Retinal pigment epithelial cell (primary cell): ENCODE measurements around the gene PANK2.
"Not testable (repeated sequence)": the region's sequence is repeated elsewhere in the genome, so short reads cannot be mapped to it uniquely, and the experiment has no call there.

Experiments used
- DNase-seq: peaks from one replicate; pipeline ENCODE4 v3.0.0-alpha.2; 2010; ENCODE audit warnings: low read depth
- H3K4me3 ChIP-seq: 2 replicates; pipeline ENCODE4 v1.5.1; 2011; ENCODE audit warnings: mild to moderate bottlenecking, low read length, control low read depth, moderate library complexity
- TF ChIP-seq, protein P1 (sequence below): conservative IDR thresholded peaks from 2 replicates; pipeline ENCODE4 v1.5.1; 2011; ENCODE audit warnings: low read depth, low read length, control low read depth, inconsistent platforms

Gene PANK2

DNA sequence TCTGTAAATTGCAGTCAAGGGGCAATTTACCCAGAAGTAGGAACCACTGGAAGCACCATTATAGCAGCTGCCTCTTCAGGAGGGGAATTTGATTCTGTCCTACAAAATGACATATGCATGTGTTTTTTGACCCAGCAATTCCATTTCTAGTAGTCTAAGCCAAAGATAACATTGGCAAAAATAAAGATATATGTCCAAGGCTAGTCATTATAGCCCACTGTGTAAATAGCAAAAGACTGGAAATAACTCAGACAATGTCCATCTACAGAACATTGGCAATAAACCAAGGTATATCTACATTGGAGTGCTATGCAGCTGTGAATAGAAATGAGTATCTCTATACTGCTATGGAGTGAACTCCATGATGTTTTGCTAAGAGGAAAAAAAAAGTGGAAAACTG is 12.5 kb upstream of the PANK2 start:
- DNase-seq = no peak
- H3K4me3 ChIP-seq = no peak overlapping the region
- TF ChIP-seq, protein P1, sequence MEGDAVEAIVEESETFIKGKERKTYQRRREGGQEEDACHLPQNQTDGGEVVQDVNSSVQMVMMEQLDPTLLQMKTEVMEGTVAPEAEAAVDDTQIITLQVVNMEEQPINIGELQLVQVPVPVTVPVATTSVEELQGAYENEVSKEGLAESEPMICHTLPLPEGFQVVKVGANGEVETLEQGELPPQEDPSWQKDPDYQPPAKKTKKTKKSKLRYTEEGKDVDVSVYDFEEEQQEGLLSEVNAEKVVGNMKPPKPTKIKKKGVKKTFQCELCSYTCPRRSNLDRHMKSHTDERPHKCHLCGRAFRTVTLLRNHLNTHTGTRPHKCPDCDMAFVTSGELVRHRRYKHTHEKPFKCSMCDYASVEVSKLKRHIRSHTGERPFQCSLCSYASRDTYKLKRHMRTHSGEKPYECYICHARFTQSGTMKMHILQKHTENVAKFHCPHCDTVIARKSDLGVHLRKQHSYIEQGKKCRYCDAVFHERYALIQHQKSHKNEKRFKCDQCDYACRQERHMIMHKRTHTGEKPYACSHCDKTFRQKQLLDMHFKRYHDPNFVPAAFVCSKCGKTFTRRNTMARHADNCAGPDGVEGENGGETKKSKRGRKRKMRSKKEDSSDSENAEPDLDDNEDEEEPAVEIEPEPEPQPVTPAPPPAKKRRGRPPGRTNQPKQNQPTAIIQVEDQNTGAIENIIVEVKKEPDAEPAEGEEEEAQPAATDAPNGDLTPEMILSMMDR = no peak

DNA sequence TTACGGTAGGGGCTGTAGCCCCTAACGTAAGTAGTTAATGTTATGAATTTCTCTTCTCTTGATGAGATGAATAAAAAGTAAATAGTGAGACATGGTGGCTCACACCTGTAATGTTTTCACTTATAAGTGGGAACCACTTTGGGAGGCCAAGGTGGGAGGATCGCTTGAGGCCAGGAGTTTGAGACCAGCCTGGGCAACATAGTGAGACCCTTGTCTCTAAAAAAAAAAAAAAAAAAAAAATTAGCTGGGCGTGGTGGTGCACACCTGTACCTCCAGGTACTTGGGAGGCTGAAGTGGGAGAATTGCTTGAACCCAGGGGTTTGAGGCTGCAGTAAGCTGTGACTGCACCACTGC is 10.3 kb upstream of the PANK2 start:
- H3K4me3 ChIP-seq = not testable (repeated sequence)

DNA sequence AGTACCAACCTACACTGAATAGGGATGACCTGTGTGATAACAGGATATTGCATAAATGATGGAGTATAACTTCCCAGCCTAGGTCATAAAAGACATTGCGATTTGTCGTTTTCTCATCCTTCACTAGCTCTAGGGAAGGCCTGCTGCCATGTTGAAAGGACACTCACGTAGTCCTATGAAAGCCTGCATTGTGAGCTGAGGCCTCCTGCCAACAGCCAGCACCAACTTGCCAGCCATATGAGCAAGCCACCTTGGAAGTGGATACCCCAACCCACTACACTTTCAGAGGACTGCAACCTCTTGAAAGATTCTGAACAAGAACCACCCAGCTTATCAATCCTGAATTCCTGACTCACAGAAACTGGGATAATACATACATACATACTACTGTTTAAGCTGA is 3.5 kb upstream of the PANK2 start:
- H3K4me3 ChIP-seq = no peak overlapping the region
- DNase-seq = no peak
- TF ChIP-seq, protein P1 = no peak

More for the DNA sequence above, 10.3 kb upstream of the PANK2 start:
- not testable (repeated sequence) for DNase-seq

DNA sequence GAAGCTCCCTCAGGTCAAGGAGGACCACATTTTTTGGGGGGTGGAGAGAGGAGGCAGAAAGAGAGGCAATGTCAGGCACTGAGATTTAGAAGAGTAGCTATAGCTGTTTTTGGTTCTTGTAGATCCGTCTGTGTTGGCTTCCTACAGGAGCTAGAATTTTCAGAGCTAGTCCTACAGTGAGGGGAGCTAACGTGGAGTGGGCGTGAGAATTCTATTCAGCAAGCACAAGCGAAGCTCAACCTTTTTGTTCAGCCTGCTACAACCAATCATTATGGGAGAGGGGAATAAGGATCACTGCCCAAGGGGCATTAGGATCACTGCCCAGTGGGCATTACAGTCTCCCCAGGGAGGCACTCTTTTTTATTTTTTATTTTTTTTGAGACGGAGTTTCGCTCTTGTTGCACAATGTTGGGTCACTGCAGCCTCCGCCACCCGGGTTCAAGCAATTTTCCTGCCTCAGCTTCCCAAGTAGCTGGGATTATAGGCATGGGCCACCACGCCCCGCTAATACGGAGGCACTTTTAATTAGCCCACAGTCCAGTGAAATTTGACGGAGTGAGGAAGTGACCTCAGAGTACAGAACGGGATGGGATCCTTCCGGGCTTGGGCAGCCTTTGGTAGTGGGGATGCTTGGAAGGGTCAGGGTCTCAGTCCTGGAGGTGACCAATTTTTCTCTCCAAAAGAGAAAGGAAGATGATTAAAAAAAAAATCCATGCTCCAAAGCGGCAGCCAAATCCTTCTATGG is 1.1 kb upstream of the PANK2 start:
- DNase-seq = no peak
- TF ChIP-seq, protein P1 = no peak
- peak overlapping the region; percentile 78 for H3K4me3 ChIP-seq

DNA sequence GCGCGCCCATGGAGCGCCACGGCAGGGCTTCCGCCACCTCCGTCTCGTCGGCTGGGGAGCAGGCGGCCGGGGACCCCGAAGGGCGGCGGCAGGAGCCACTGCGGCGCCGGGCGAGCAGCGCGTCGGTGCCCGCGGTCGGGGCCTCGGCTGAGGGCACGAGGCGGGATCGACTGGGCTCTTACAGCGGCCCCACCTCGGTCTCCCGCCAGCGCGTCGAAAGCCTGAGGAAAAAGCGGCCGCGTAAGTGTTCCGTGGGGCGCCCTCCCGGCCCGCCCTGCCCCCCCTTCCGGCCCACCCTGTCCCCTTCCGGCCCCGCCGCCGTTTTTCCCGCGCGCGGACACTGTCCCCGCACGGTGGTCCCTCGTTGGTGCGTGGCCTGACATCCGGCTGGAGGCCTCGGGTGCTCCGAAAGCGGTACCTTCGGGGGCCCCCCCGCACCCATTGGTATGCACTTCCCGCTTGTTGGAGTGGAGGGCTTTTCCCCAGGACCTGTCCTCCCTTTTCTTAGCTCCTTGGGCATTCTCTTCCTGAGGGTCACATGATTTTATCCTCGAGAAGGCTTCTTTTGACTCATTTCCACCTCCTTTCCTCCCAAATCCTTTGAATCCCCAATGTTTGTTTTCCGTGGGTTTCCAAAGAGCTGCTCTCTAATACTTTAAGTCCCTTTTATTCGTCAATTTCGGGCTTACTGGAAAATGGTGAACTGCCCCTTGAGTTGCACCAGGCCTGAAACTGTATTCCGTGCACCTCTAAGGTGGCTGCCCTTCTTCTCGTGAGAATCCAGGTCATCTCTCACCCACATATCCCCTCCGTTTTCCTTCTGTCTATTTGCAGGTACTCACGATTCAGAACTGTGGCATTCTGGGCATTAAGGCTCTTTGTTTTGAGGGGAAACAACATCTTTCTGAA is 556 bp downstream of the PANK2 start:
- no peak for DNase-seq

DNA sequence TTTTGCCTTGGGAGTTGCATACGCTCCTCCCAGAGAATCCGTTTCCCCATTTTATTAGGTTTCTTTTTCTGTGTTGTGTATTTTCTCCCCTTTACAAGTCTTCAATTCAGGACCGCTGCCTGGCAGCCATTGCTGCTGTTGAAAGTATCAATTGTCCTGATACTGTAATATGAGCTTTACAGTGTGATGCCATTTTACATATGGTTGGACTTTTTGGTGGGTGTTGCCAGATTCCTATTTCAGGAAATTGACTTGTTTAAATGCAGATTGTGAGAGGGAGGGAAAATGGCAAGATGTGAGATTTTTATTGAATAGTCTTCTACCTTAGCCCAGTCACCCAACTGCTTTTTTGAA is 1.2 kb downstream of the PANK2 start:
- DNase-seq = no peak
- TF ChIP-seq, protein P1 = no peak
- peak overlapping the region; percentile 78 for H3K4me3 ChIP-seq

More for the DNA sequence above, 556 bp downstream of the PANK2 start:
- TF ChIP-seq, protein P1 = no peak
- H3K4me3 ChIP-seq = peak overlapping the region; percentile 78

DNA sequence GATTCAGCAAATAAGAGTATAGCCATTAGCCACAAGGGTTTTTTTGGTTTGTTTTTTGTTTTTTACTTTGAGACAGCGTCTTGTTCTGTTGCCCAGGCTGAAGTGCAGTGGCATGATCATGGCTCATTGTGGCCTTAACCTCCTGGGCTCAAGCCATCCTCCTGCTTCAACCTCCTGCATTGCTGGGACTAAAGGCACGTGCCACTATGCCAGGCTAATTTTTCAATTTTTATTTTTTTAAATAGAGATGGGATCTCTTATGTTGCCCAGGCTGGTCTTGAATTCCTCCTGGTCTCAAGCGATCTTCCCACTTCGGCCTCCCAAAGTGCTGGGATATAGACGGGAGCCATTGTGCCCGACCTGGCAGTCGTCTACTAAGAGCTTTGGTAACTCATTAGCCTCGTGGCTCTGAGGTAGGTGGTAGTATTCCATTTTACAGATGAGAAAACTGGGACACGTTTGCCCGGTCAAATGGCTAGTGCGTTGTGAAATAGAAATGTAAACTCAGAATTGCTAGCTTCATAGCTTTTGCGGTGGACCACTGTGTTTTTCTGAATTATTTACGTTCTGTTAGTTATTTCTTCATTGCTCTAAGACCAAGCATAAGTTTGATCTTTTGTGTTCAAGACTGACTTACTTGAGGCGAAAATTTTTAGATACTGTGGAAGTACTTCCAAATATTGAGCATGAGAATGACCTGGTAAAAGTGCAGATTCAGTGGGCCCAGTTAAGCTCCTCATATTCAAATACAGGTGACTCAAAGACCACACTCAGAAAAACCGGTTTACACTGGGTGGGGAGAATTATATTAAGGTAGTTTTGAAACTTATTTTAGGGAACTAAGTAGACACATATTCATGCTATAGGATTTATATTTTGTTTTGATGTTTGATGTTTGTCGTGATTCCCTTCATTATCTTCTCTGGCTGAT is 2.1 kb downstream of the PANK2 start:
- H3K4me3 ChIP-seq = peak overlapping the region; percentile 78
- TF ChIP-seq, protein P1 = no peak
- DNase-seq = no peak
